OCI-LY7 (cell line): ENCODE data around the gene SYT2. TPM values are rescaled to one million over a fixed set of nuclear protein-coding genes. Genes with fewer than 3 reads are reported as not detected.

ENCODE experiments used
- BruUV-seq: library from RNA; stranded (reverse); fragments of 400-500 nt; replicated peaks from 2 replicates; lab custom pipeline; 2021; lab: Mats Ljungman, UMichigan
- CTCF ChIA-PET: fragments of 300-600 bp; sonication (Branson Sonifier 250); formaldehyde crosslinking; loops from one replicate; lab custom pipeline; 2022; ENCODE audit warnings: antibody characterized with exemption; ENCODE audit not compliant: unreplicated experiment; lab: Charles Lee
- POLR2A ChIA-PET: fragments of 300-600 bp; sonication (Branson Sonifier 250); formaldehyde crosslinking; loops from one replicate; lab custom pipeline; 2022; ENCODE audit warnings: antibody characterized with exemption; lab: Charles Lee
- DNase-seq: peaks from one replicate; pipeline ENCODE4 v3.0.0-alpha.2; 2015; ENCODE audit warnings: low spot score
- H2AFZ ChIP-seq: fragments of 200-600 bp; sonication (generic), shearing (Covaris generic); 2 replicates; pipeline ENCODE4 v1.6.1; 2014; ENCODE audit warnings: mild to moderate bottlenecking, antibody characterized with exemption, low read length, moderate library complexity
- H3K27ac ChIP-seq: fragments of 200-600 bp; sonication (generic); 2 replicates; pipeline ENCODE4 v1.5.1; 2014; ENCODE audit warnings: mixed run types, low read depth, mild to moderate bottlenecking, moderate library complexity, low read length, inconsistent platforms; ENCODE audit not compliant: poor library complexity, severe bottlenecking
- H3K36me3 ChIP-seq: fragments of 200-600 bp; sonication (generic); 2 replicates; pipeline ENCODE4 v1.6.1; 2014; ENCODE audit warnings: mild to moderate bottlenecking, antibody characterized with exemption, low read length, moderate library complexity, mixed read lengths; ENCODE audit not compliant: insufficient read depth
- H3K4me1 ChIP-seq: fragments of 200-600 bp; sonication (generic); 2 replicates; pipeline ENCODE4 v1.5.1; 2014; ENCODE audit warnings: mild to moderate bottlenecking, low read length; ENCODE audit not compliant: insufficient read depth, poor library complexity, severe bottlenecking
- H3K4me2 ChIP-seq: fragments of 200-600 bp; sonication (generic); 2 replicates; pipeline ENCODE4 v1.6.1; 2014; ENCODE audit warnings: mild to moderate bottlenecking, low read length
- H3K4me3 ChIP-seq: fragments of 200-600 bp; sonication (generic); 2 replicates; pipeline ENCODE4 v1.5.1; 2014; ENCODE audit warnings: mild to moderate bottlenecking, low read depth, low read length; ENCODE audit not compliant: poor library complexity, severe bottlenecking
- H3K79me2 ChIP-seq: fragments of 200-600 bp; sonication (generic); 2 replicates; pipeline ENCODE4 v1.6.1; 2016; ENCODE audit warnings: low read depth, mild to moderate bottlenecking, low read length, moderate library complexity, mixed read lengths; ENCODE audit not compliant: insufficient read depth
- H3K9me2 ChIP-seq: fragments of 200-600 bp; sonication (generic); 2 replicates; pipeline ENCODE4 v1.6.1; 2016; ENCODE audit warnings: mild to moderate bottlenecking, low read length, mixed read lengths; ENCODE audit not compliant: insufficient read depth
- H3K9me3 ChIP-seq: fragments of 200-600 bp; sonication (generic); 2 replicates; pipeline ENCODE4 v1.6.1; 2014; ENCODE audit warnings: mild to moderate bottlenecking, mixed run types, low read length, mixed read lengths
- H4K20me1 ChIP-seq: fragments of 200-600 bp; sonication (generic); 2 replicates; pipeline ENCODE4 v1.6.1; 2014; ENCODE audit warnings: mild to moderate bottlenecking, antibody characterized with exemption, low read length, moderate library complexity, mixed read lengths; ENCODE audit not compliant: insufficient read depth
- EZH2phosphoT487 ChIP-seq: fragments of 200-600 bp; sonication (generic); IDR thresholded peaks from 2 replicates; pipeline ENCODE4 v1.6.1; 2018; ENCODE audit warnings: low read depth, borderline replicate concordance, mild to moderate bottlenecking, mixed run types, antibody characterized with exemption, low read length, moderate library complexity, mixed read lengths
- intact Hi-C: fragments of 100-400 bp; cut with micrococcal nuclease; formaldehyde crosslinking; loops from one replicate; pipeline ENCODE4 v1.10.0; 2022; ENCODE audit not compliant: unreplicated experiment
- total RNA-seq, 2 experiments: library from RNA; depleted of rRNA in 1 of 2; stranded (reverse); fragments of >200 nt in 1 of 2; shearing (Covaris generic) in 1 of 2; gene quantifications; 2 replicates each; pipeline ENCODE4 v1.2.3, GENCODE V29; 2014 to 2022
- TF ChIP-seq, protein P1 (sequence below): fragments of 200-600 bp; sonication (generic); conservative IDR thresholded peaks from 2 replicates; pipeline ENCODE4 v1.5.1; 2014; ENCODE audit warnings: mild to moderate bottlenecking, antibody characterized with exemption, low read length, moderate library complexity, mixed read lengths

SYT2 gene
- total RNA-seq, 2 experiments from 2014 or later: not detected

- H3K27ac ChIP-seq: no peak overlapping the region
- no peak overlapping the region for H3K4me2 ChIP-seq
- H4K20me1 ChIP-seq: no peaks in the 10 kb centered on the region
- DNase-seq: no peak
- no peaks in the 10 kb centered on the region for H3K9me2 ChIP-seq
- POLR2A ChIA-PET: no interaction called here
- H3K4me3 ChIP-seq: no peak overlapping the region
- H3K9me3 ChIP-seq: no peaks in the 10 kb centered on the region
- no peaks in the 10 kb centered on the region for H3K79me2 ChIP-seq
- no peaks in the 10 kb centered on the region for H3K4me1 ChIP-seq
- no peak for TF ChIP-seq EZH2phosphoT487
- TF ChIP-seq, protein P1, sequence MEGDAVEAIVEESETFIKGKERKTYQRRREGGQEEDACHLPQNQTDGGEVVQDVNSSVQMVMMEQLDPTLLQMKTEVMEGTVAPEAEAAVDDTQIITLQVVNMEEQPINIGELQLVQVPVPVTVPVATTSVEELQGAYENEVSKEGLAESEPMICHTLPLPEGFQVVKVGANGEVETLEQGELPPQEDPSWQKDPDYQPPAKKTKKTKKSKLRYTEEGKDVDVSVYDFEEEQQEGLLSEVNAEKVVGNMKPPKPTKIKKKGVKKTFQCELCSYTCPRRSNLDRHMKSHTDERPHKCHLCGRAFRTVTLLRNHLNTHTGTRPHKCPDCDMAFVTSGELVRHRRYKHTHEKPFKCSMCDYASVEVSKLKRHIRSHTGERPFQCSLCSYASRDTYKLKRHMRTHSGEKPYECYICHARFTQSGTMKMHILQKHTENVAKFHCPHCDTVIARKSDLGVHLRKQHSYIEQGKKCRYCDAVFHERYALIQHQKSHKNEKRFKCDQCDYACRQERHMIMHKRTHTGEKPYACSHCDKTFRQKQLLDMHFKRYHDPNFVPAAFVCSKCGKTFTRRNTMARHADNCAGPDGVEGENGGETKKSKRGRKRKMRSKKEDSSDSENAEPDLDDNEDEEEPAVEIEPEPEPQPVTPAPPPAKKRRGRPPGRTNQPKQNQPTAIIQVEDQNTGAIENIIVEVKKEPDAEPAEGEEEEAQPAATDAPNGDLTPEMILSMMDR: no peak
- no TSS peak for BruUV-seq
- intact Hi-C loops: no loop called here
- no peaks in the 10 kb centered on the region for H3K36me3 ChIP-seq
- H2AFZ ChIP-seq: no peak overlapping the region
- CTCF ChIA-PET: no interaction called here
Observed at GRCh38 chr1:202694314-202694713, 15.9 kb downstream of the SYT2 start.

DNA sequence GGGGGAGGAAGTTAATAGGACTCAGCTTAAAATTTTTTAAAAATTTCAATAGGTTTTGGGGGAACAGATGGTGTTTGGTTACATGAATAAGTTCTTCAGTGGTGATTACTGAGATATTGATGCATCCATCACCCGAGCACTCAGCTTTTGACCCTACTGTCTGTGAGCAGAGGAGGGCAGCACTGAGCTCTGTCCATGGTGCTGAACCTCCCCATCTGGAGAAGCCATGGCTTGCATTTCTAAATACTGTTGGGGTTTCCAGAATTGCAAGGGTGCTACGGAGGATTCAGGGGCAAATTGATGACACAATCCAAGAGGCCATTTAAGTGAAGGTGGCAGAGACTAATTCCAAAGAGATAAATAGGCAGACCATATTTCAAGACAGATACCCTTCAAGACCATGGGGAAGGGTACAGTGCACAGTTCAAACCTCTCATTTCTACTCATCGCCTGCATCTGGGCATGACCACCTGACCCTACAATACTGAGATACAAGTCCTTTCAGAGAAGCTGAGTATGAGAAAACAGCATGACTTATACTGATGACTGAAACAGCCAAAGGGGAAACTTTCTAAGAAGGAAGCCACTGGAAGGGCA, 17.2 kb downstream of the SYT2 start:
- no peak overlapping the region for H3K27ac ChIP-seq
- no peak for TF ChIP-seq EZH2phosphoT487
- TF ChIP-seq, protein P1: peak; percentile 56
- BruUV-seq: no TSS peak

DNA sequence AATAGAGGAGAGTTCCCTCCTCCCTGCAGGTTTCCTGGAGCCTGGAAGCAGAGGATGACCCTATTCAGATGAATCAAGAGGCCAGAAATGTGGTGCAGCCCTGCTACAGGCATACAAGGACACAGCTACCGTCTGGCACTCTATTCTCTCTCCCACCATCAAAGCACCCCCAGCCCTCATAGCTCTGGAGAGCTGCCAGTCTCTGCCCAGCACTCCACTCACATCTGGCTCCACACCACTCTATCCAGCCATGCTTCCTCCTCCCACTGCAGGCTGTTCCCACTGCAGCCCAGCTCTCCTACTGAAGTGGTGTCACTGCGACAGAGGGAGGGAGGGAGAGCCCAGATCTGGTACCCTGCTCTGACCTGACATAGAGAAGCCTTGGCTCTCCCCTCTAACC, 18.4 kb downstream of the SYT2 start:
- ChIA-PET POLR2A (no interaction called here), CTCF (interaction anchor here (0.6 kb wide), 1 partner anchor 590 kb away, joined by 6 read pairs; no protein-coding TSS in a partner anchor)
- no peaks in the 10 kb centered on the region; the same call in 1 of the 2 replicates for H4K20me1 ChIP-seq
- no peak for DNase-seq
- intact Hi-C loops: no loop called here
- H3K27ac ChIP-seq: no peak overlapping the region
- no peaks in the 10 kb centered on the region for H3K9me3 ChIP-seq
- BruUV-seq: no TSS peak
- H3K4me1 ChIP-seq: no peaks in the 10 kb centered on the region
- no peak overlapping the region for H2AFZ ChIP-seq
- no peaks in the 10 kb centered on the region for H3K79me2 ChIP-seq
- TF ChIP-seq, protein P1: no peak
- TF ChIP-seq EZH2phosphoT487: no peak
- H3K36me3 ChIP-seq: no peaks in the 10 kb centered on the region
- no peaks in the 10 kb centered on the region for H3K9me2 ChIP-seq
- H3K4me2 ChIP-seq: no peak overlapping the region
- H3K4me3 ChIP-seq: no peak overlapping the region

More for the DNA sequence above, 17.2 kb downstream of the SYT2 start:
- Histone ChIP-seq H3K9me2 (no peaks in the 10 kb centered on the region), H3K4me2 (no peak overlapping the region), H2AFZ (no peak overlapping the region), H3K4me1 (no peaks in the 10 kb centered on the region), H3K79me2 (no peaks in the 10 kb centered on the region), H3K36me3 (no peaks in the 10 kb centered on the region), H4K20me1 (no peaks in the 10 kb centered on the region; the same call in 1 of the 2 replicates), H3K9me3 (no peaks in the 10 kb centered on the region), H3K4me3 (no peak overlapping the region)
- POLR2A ChIA-PET: interaction anchor here (0.6 kb wide), 1 partner anchor 322 kb away, joined by 8 read pairs; no protein-coding TSS in a partner anchor
- CTCF ChIA-PET: no interaction called here
- intact Hi-C loops: no loop called here
- DNase-seq: peak; percentile 67
